ENCODE data around the gene BCKDHB.

BCKDHB gene

GRCh38 chr6:80325742-80326141 lies 219.3 kb downstream of the BCKDHB start:
- no peak overlapping the region for H3K4me3 ChIP-seq (replicated peaks; ENCODE audit: insufficient read depth, low read length)
- no peak overlapping the region for H3K27ac ChIP-seq (replicated peaks)
- TF ChIP-seq GABPA (IDR thresholded peaks at IDR 0.05; ENCODE audit: low read depth) (no peak), POLR2AphosphoS5 (IDR thresholded peaks at IDR 0.05; ENCODE audit: low read depth) (no peak), CTCF (IDR thresholded peaks at IDR 0.05; ENCODE audit: insufficient read depth, low read length) (no peak), SPI1 (IDR thresholded peaks at IDR 0.05; ENCODE audit: borderline replicate concordance, low read depth) (no peak), REST (IDR thresholded peaks at IDR 0.05; ENCODE audit: insufficient replicate concordance, low read depth) (no peak)
- DNase-seq (ENCODE audit: low read depth in 1 of 2, low spot score in 1 of 2): no peak
- H3K27me3 ChIP-seq (ENCODE audit: insufficient read depth, poor library complexity, severe bottlenecking): no peaks in the 10 kb centered on the region

GRCh38 chr6:80328652-80329051 lies 222.2 kb downstream of the BCKDHB start:
- Histone ChIP-seq H3K27me3 (ENCODE audit: insufficient read depth, poor library complexity, severe bottlenecking) (no peaks in the 10 kb centered on the region), H3K27ac (replicated peaks) (no peak overlapping the region), H3K4me3 (replicated peaks; ENCODE audit: insufficient read depth, low read length) (no peak overlapping the region)
- TF ChIP-seq CTCF (IDR thresholded peaks at IDR 0.05; ENCODE audit: insufficient read depth, low read length): no peak
- no peak for TF ChIP-seq SPI1 (IDR thresholded peaks at IDR 0.05; ENCODE audit: borderline replicate concordance, low read depth)
- TF ChIP-seq REST (IDR thresholded peaks at IDR 0.05; ENCODE audit: insufficient replicate concordance, low read depth): no peak
- TF ChIP-seq GABPA (IDR thresholded peaks at IDR 0.05; ENCODE audit: low read depth): no peak
- no peak for TF ChIP-seq POLR2AphosphoS5 (IDR thresholded peaks at IDR 0.05; ENCODE audit: low read depth)
- no peak for DNase-seq (ENCODE audit: low read depth in 1 of 2, low spot score in 1 of 2)

GRCh38 chr6:80329496-80329895 lies 223.0 kb downstream of the BCKDHB start:
- no peak for DNase-seq (ENCODE audit: low read depth in 1 of 2, low spot score in 1 of 2)
- Histone ChIP-seq H3K27ac (replicated peaks) (no peak overlapping the region), H3K27me3 (ENCODE audit: insufficient read depth, poor library complexity, severe bottlenecking) (no peaks in the 10 kb centered on the region), H3K4me3 (replicated peaks; ENCODE audit: insufficient read depth, low read length) (no peak overlapping the region)
- TF ChIP-seq CTCF (IDR thresholded peaks at IDR 0.05; ENCODE audit: insufficient read depth, low read length) (no peak), SPI1 (IDR thresholded peaks at IDR 0.05; ENCODE audit: borderline replicate concordance, low read depth) (no peak), REST (IDR thresholded peaks at IDR 0.05; ENCODE audit: insufficient replicate concordance, low read depth) (no peak), GABPA (IDR thresholded peaks at IDR 0.05; ENCODE audit: low read depth) (no peak), POLR2AphosphoS5 (IDR thresholded peaks at IDR 0.05; ENCODE audit: low read depth) (no peak)

Data from HL-60 (cell line).